Nephron (organoid): Measurements from ENCODE around the gene PHPT1.

Experiments
- H3K27ac Mint-ChIP-seq, 3 experiments: 2 replicates each; pipeline ENCODE4 v1.8.0; 2020; ENCODE audit warnings: mixed read lengths in 3 of 3, mild to moderate bottlenecking in 2 of 3, moderate library complexity in 1 of 3
- H3K27me3 Mint-ChIP-seq: 2 replicates; pipeline ENCODE4 v1.8.0; 2021; ENCODE audit warnings: low read depth, mild to moderate bottlenecking, moderate library complexity, mixed read lengths
- H3K36me3 Mint-ChIP-seq: 2 replicates; pipeline ENCODE4 v1.8.0; 2020; ENCODE audit warnings: low read depth, mixed read lengths
- H3K4me1 Mint-ChIP-seq: 2 replicates; pipeline ENCODE4 v1.8.0; 2020; ENCODE audit warnings: mixed read lengths
- H3K4me3 Mint-ChIP-seq, 3 experiments: 2 replicates each; pipeline ENCODE4 v1.8.0; 2020; ENCODE audit warnings: mild to moderate bottlenecking in 3 of 3, mixed read lengths in 3 of 3, moderate library complexity in 2 of 3
- H3K9me3 Mint-ChIP-seq: 2 replicates; pipeline ENCODE4 v1.8.0; 2020; ENCODE audit warnings: mixed read lengths
- CTCF ChIP-seq, 3 experiments: fragments of 200-600 bp; sonication (generic); IDR thresholded peaks; one replicate each; pipeline ENCODE4 v1.5.0; 2021; ENCODE audit warnings: antibody characterized with exemption in 3 of 3; ENCODE audit not compliant: unreplicated experiment in 3 of 3

PHPT1 gene

GRCh38 chr9:136852664-136853595 is 3.7 kb downstream of the PHPT1 start:
- no peaks in the 10 kb centered on the region for H3K4me1 Mint-ChIP-seq
- no peaks in the 10 kb centered on the region for H3K27me3 Mint-ChIP-seq
- no peaks in the 10 kb centered on the region for H3K36me3 Mint-ChIP-seq
- no peak overlapping the region for H3K27ac Mint-ChIP-seq
- H3K4me3 Mint-ChIP-seq, result no peak overlapping the region
- TF ChIP-seq CTCF (IDR thresholded peaks at IDR 0.05; ENCODE audit: unreplicated experiment in 3 of 3), result no peak
- H3K9me3 Mint-ChIP-seq, result no peaks in the 10 kb centered on the region

GRCh38 chr9:136853596-136854112 is 4.4 kb downstream of the PHPT1 start:
- Mint-ChIP-seq H3K27me3 (no peaks in the 10 kb centered on the region), H3K9me3 (no peaks in the 10 kb centered on the region), H3K27ac (no peak overlapping the region), H3K4me3 (no peak overlapping the region), H3K36me3 (no peaks in the 10 kb centered on the region), H3K4me1 (no peaks in the 10 kb centered on the region)
- no peak for TF ChIP-seq CTCF (IDR thresholded peaks at IDR 0.05; ENCODE audit: unreplicated experiment in 3 of 3)

GRCh38 chr9:136854113-136854841 is 5.1 kb downstream of the PHPT1 start:
- Mint-ChIP-seq H3K27me3 (no peaks in the 10 kb centered on the region), H3K4me3 (no peak overlapping the region), H3K36me3 (no peaks in the 10 kb centered on the region), H3K4me1 (no peaks in the 10 kb centered on the region), H3K9me3 (no peaks in the 10 kb centered on the region), H3K27ac (no peak overlapping the region)
- no peak for TF ChIP-seq CTCF (IDR thresholded peaks at IDR 0.05; ENCODE audit: unreplicated experiment in 3 of 3)

- no peaks in the 10 kb centered on the region for H3K4me1 Mint-ChIP-seq
- no peak overlapping the region for H3K27ac Mint-ChIP-seq
- H3K9me3 Mint-ChIP-seq, result no peaks in the 10 kb centered on the region
- H3K4me3 Mint-ChIP-seq, result no peak overlapping the region
- H3K27me3 Mint-ChIP-seq, result no peaks in the 10 kb centered on the region
- TF ChIP-seq CTCF (IDR thresholded peaks at IDR 0.05; ENCODE audit: unreplicated experiment in 3 of 3), result no peak
- H3K36me3 Mint-ChIP-seq, result no peaks in the 10 kb centered on the region
Measured at GRCh38 chr9:136854842-136855460, 5.7 kb downstream of the PHPT1 start.

DNA sequence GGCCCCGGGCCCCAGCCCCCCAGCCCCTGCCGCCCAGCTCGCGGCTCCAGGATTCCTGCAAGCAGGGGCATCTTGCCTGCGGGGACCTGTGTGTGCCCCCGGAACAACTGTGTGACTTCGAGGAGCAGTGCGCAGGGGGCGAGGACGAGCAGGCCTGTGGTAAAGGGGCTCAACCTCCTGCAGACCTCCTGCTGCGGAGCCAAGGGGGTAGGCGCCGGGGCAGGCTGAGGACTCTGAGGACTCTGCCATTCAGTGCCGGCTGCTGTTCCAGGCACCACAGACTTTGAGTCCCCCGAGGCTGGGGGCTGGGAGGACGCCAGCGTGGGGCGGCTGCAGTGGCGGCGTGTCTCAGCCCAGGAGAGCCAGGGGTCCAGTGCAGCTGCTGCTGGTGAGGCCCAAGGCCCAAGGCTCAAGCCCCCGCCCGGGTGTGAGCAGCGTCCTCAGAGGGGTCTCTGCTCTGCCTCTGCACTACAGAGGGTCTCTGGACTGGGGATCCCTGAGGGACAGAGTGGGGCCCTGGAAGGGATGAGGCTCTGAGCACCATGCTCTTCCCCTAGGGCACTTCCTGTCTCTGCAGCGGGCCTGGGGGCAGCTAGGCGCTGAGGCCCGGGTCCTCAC is 6.4 kb downstream of the PHPT1 start:
- H3K4me3 Mint-ChIP-seq, result no peak overlapping the region
- no peaks in the 10 kb centered on the region for H3K9me3 Mint-ChIP-seq
- H3K4me1 Mint-ChIP-seq, result no peaks in the 10 kb centered on the region
- H3K36me3 Mint-ChIP-seq, result no peaks in the 10 kb centered on the region
- H3K27me3 Mint-ChIP-seq, result no peaks in the 10 kb centered on the region
- no peak overlapping the region for H3K27ac Mint-ChIP-seq
- no peak for TF ChIP-seq CTCF (IDR thresholded peaks at IDR 0.05; ENCODE audit: unreplicated experiment in 3 of 3)
